ENCODE measurements around the gene FPGS. TPM values are rescaled to one million over a fixed set of nuclear protein-coding genes. Genes with fewer than 3 reads are reported as not detected.

Gene FPGS
- total RNA-seq, 4 donors from 2014 or later = 58.5 to 78.0 (median 62.1) TPM

GRCh38 chr9:127767909-127768331 lies 34.8 kb upstream of the FPGS start:
- H3K4me1 ChIP-seq = peaks cover 4 to 34% of the 10 kb centered on the region in 2 donors
- no peaks in the 10 kb centered on the region for H3K27me3 ChIP-seq
- no peak for DNase-seq
- no peak overlapping the region for H3K4me3 ChIP-seq (replicated peaks in 1 of 3)
- TF ChIP-seq POLR2A (IDR thresholded peaks at IDR 0.05) (no peak), CTCF (IDR thresholded peaks at IDR 0.05) (no peak)
- WGBS, 2 donors = 14 to 43% methylated on average over 8 to 13 of the region's 13 CpGs
- intact Hi-C loops (cut with DNase I) = no loop called here
- H3K27ac ChIP-seq = peak overlapping the region; percentile 51 to 76 (median 67)
- H3K36me3 ChIP-seq = no peaks in the 10 kb centered on the region
- H3K9me3 ChIP-seq = no peaks in the 10 kb centered on the region

GRCh38 chr9:127768698-127769097 lies 34.0 kb upstream of the FPGS start:
- no peaks in the 10 kb centered on the region for H3K9me3 ChIP-seq
- H3K27me3 ChIP-seq = no peaks in the 10 kb centered on the region
- peak overlapping the region; percentile 20 to 76 (median 67) for H3K27ac ChIP-seq
- TF ChIP-seq CTCF (IDR thresholded peaks at IDR 0.05) (no peak), POLR2A (IDR thresholded peaks at IDR 0.05) (no peak)
- intact Hi-C loops (cut with DNase I) = no loop called here
- no peaks in the 10 kb centered on the region for H3K36me3 ChIP-seq
- WGBS, 2 donors = 77 to 81% methylated on average over 8 of the region's 8 CpGs
- DNase-seq = no peak
- peaks cover 4 to 29% of the 10 kb centered on the region in 2 donors for H3K4me1 ChIP-seq
- H3K4me3 ChIP-seq (replicated peaks in 1 of 3) = no peak overlapping the region

- intact Hi-C loops (cut with DNase I) = no loop called here
- Histone ChIP-seq H3K36me3 (no peaks in the 10 kb centered on the region), H3K4me3 (replicated peaks in 1 of 3) (no peak overlapping the region), H3K27ac (peak overlapping the region; percentile 20 to 76 (median 67)), H3K27me3 (no peaks in the 10 kb centered on the region), H3K9me3 (no peaks in the 10 kb centered on the region), H3K4me1 (peaks cover 4 to 29% of the 10 kb centered on the region in 2 donors)
- TF ChIP-seq CTCF (IDR thresholded peaks at IDR 0.05) (no peak), POLR2A (IDR thresholded peaks at IDR 0.05) (no peak)
- no peak for DNase-seq
- WGBS, 2 donors = 82 to 94% methylated on average over 5 of the region's 5 CpGs
These were observed 33.6 kb upstream of the FPGS start for GRCh38 chr9:127769101-127769500.

GRCh38 chr9:127769929-127770582 lies 32.6 kb upstream of the FPGS start:
- Histone ChIP-seq H3K9me3 (no peaks in the 10 kb centered on the region), H3K4me1 (peaks cover 4 to 29% of the 10 kb centered on the region in 2 donors), H3K4me3 (replicated peaks in 1 of 3) (peak overlapping the region in 1 of 3 donors; percentile 41), H3K36me3 (no peaks in the 10 kb centered on the region), H3K27ac (peak overlapping the region; percentile 20 to 76 (median 67)), H3K27me3 (no peaks in the 10 kb centered on the region)
- intact Hi-C loops (cut with DNase I) = no loop called here
- whole genome bisulfite sequencing, 2 donors = 48 to 81% methylated on average over 2 of the region's 4 CpGs
- DNase-seq = peak in 1 of 2 donors; percentile 20
- TF ChIP-seq POLR2A (IDR thresholded peaks at IDR 0.05) (peak in 1 of 2 donors; percentile 6), CTCF (IDR thresholded peaks at IDR 0.05) (no peak)

- Histone ChIP-seq H3K36me3 (no peaks in the 10 kb centered on the region), H3K4me3 (replicated peaks in 1 of 3) (peak overlapping the region in 1 of 3 donors; percentile 41), H3K9me3 (no peaks in the 10 kb centered on the region), H3K27ac (peak overlapping the region; percentile 31 to 76 (median 67)), H3K4me1 (peaks cover 4 to 29% of the 10 kb centered on the region in 2 donors), H3K27me3 (no peaks in the 10 kb centered on the region)
- intact Hi-C loops (cut with DNase I) = no loop called here
- DNase-seq = no peak
- 38% methylated on average over 1 of the region's 3 CpGs; no CpG with 5 or more reads in 1 of the 2 donors for WGBS, 2 donors
- no peak for TF ChIP-seq CTCF (IDR thresholded peaks at IDR 0.05)
- TF ChIP-seq POLR2A (IDR thresholded peaks at IDR 0.05) = no peak
These were observed 32.1 kb upstream of the FPGS start for GRCh38 chr9:127770583-127770904.
